Progenitor cell of endocrine pancreas (in vitro differentiated cells): ENCODE data around the gene SYT11. TPM values are rescaled to one million over a fixed set of nuclear protein-coding genes. Genes with fewer than 3 reads are reported as not detected.

ENCODE experiments used
- DNase-seq: peaks from one replicate; pipeline ENCODE4 v3.0.0; 2021; ENCODE audit warnings: low spot score; ENCODE audit not compliant: unreplicated experiment
- H3K27ac Mint-ChIP-seq: 2 replicates; pipeline ENCODE4 v1.8.0; 2021; ENCODE audit warnings: mild to moderate bottlenecking, moderate library complexity, mixed read lengths
- H3K27me3 Mint-ChIP-seq: 2 replicates; pipeline ENCODE4 v1.8.0; 2021; ENCODE audit warnings: mixed read lengths
- H3K36me3 Mint-ChIP-seq: 2 replicates; pipeline ENCODE4 v1.8.0; 2022; ENCODE audit warnings: mixed read lengths; ENCODE audit not compliant: insufficient read depth
- H3K4me1 Mint-ChIP-seq: 2 replicates; pipeline ENCODE4 v1.8.0; 2021; ENCODE audit warnings: low read depth, mixed read lengths
- H3K4me3 Mint-ChIP-seq: 2 replicates; pipeline ENCODE4 v1.8.0; 2021; ENCODE audit warnings: low read depth, mild to moderate bottlenecking, moderate library complexity, mixed read lengths
- H3K9me3 Mint-ChIP-seq: 2 replicates; pipeline ENCODE4 v1.8.0; 2021; ENCODE audit warnings: low read depth, mixed read lengths
- CTCF ChIP-seq: fragments of 200-600 bp; sonication (generic); IDR thresholded peaks from one replicate; pipeline ENCODE4 v1.5.0; 2021; ENCODE audit warnings: antibody characterized with exemption, mild to moderate bottlenecking; ENCODE audit not compliant: unreplicated experiment
- total RNA-seq: library from RNA; stranded (reverse); gene quantifications from 2 replicates; pipeline ENCODE4 v1.2.1, GENCODE V29; 2021

The SYT11 gene
- total RNA-seq, 1 donor from 2014 or later = 1.7 TPM

DNA sequence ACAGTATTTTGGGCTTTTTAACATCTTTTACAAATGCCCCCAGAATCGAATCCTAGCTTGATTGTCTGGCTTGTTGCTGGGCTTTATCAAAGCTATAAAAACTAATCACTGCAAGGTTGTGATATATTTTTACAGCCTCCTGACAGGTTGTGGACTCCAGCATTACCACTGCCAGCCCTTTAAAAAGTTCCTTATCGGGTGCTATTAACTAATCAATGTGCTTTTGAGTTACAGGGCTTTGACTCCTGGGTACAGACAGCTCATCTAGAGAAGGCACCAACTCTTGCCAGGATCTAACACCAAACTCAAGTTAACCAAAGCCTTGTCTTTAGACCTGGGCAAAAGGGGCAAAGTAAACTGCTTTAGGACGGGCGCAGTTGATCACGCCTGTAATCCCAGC lies 19.0 kb upstream of the SYT11 start:
- no peaks in the 10 kb centered on the region for H3K27me3 Mint-ChIP-seq
- no peak overlapping the region for H3K27ac Mint-ChIP-seq
- no peak for DNase-seq
- no peak overlapping the region for H3K4me3 Mint-ChIP-seq
- H3K4me1 Mint-ChIP-seq = peaks cover under 1% of the 10 kb centered on the region
- no peaks in the 10 kb centered on the region for H3K9me3 Mint-ChIP-seq
- H3K36me3 Mint-ChIP-seq = peaks cover 18% of the 10 kb centered on the region
- no peak for TF ChIP-seq CTCF

DNA sequence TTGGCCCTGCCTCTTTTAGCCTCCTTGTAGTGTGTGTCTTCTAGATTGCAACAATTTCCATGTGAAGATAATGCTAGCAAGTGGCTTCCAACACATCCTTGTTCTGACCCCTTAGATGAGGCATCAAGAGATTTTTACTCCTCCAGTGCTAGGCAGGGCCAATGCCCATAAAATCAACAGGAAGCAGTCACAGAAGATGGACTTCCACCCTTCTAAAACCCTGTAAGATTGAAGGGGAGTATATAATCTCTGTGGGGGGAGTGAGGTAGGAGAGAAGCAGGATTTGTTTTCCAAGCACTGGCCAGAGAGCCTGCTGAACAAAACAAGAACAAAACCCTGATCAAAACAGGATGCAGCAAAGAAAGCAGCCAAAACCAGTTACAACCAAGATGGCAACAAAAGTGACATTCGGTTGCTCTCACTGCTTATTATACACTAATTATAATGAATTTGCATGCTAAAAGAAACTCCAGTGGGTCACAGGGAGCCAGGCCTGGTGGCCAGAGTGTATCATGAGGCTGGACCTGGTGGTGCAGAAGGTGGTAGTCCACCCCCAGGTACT lies 14.4 kb upstream of the SYT11 start:
- no peaks in the 10 kb centered on the region for H3K4me1 Mint-ChIP-seq
- no peak for TF ChIP-seq CTCF
- peaks cover 12% of the 10 kb centered on the region for H3K36me3 Mint-ChIP-seq
- H3K4me3 Mint-ChIP-seq = no peak overlapping the region
- no peaks in the 10 kb centered on the region for H3K27me3 Mint-ChIP-seq
- DNase-seq = no peak
- no peaks in the 10 kb centered on the region for H3K9me3 Mint-ChIP-seq
- H3K27ac Mint-ChIP-seq = no peak overlapping the region

- H3K27ac Mint-ChIP-seq = no peak overlapping the region
- no peak for DNase-seq
- peaks cover 2% of the 10 kb centered on the region for H3K4me1 Mint-ChIP-seq
- no peak overlapping the region for H3K4me3 Mint-ChIP-seq
- H3K36me3 Mint-ChIP-seq = peaks cover 25% of the 10 kb centered on the region
- no peaks in the 10 kb centered on the region for H3K27me3 Mint-ChIP-seq
- no peaks in the 10 kb centered on the region for H3K9me3 Mint-ChIP-seq
- no peak for TF ChIP-seq CTCF
Observed at GRCh38 chr1:155847823-155848529, 11.4 kb upstream of the SYT11 start.

GRCh38 chr1:155850345-155850744 lies 9.0 kb upstream of the SYT11 start:
- peaks cover 27% of the 10 kb centered on the region for H3K36me3 Mint-ChIP-seq
- no peaks in the 10 kb centered on the region for H3K27me3 Mint-ChIP-seq
- peak overlapping the region; percentile 11 for H3K27ac Mint-ChIP-seq
- peaks cover 2% of the 10 kb centered on the region for H3K4me1 Mint-ChIP-seq
- no peak for TF ChIP-seq CTCF
- DNase-seq = no peak
- no peak overlapping the region for H3K4me3 Mint-ChIP-seq
- no peaks in the 10 kb centered on the region for H3K9me3 Mint-ChIP-seq

GRCh38 chr1:155856257-155856974 lies 3.0 kb upstream of the SYT11 start:
- peak overlapping the region; percentile 99 for H3K4me3 Mint-ChIP-seq
- TF ChIP-seq CTCF = no peak
- no peak for DNase-seq
- peaks cover 17% of the 10 kb centered on the region for H3K36me3 Mint-ChIP-seq
- H3K27me3 Mint-ChIP-seq = peaks cover 11% of the 10 kb centered on the region
- peak overlapping the region; percentile 97 for H3K27ac Mint-ChIP-seq
- H3K4me1 Mint-ChIP-seq = peaks cover 9% of the 10 kb centered on the region
- H3K9me3 Mint-ChIP-seq = no peaks in the 10 kb centered on the region
